H1 (cell line): Measurements from ENCODE around the gene KCNQ1. TPM values are rescaled to one million over a fixed set of nuclear protein-coding genes. Genes with fewer than 3 reads are reported as not detected.

Experiments used
- CHD2 ChIP-seq: IDR thresholded peaks from 2 replicates; pipeline ENCODE4 v1.6.1; 2012; ENCODE audit warnings: low read length, improper control_type of control experiment
- CHD7 ChIP-seq: fragments of 300-600 bp; sonication (generic); IDR thresholded peaks from 2 replicates; pipeline ENCODE4 v1.7.1; 2012; ENCODE audit warnings: low read length, moderate library complexity, mild to moderate bottlenecking, inconsistent platforms; ENCODE audit not compliant: insufficient replicate concordance
- polyA plus RNA-seq, 7 experiments: library from polyadenylated mRNA; depleted of rRNA in 3 of 7; stranded (reverse) in 5 of 7; unstranded in 2 of 7; fragments of >200 nt in 5 of 7; fragments of 200-250 nt in 2 of 7; gene quantifications; 1 replicate in 5 of 7; 2 replicates in 1 of 7; 4 replicates in 1 of 7; pipeline versions ENCODE4 v1.2.1 to v1.2.3, GENCODE V29; 2011 to 2013; ENCODE audit warnings: missing spikeins in 2 of 7, mixed read lengths in 2 of 7
- total RNA-seq: library from RNA; stranded (reverse); fragmentation: NEBNext Ultra II Directional; extraction: Animal tissue kit (Norgen Biotek cat#: 25700); gene quantifications from 2 replicates; pipeline ENCODE4 v1.2.1, GENCODE V29; 2021

KCNQ1 gene
- total and polyA plus RNA-seq, 2 of the 8 experiments (the other 6 are each of a cell fraction or from before 2014, with no cell fraction given), result 1.9 to 2.0 TPM

DNA sequence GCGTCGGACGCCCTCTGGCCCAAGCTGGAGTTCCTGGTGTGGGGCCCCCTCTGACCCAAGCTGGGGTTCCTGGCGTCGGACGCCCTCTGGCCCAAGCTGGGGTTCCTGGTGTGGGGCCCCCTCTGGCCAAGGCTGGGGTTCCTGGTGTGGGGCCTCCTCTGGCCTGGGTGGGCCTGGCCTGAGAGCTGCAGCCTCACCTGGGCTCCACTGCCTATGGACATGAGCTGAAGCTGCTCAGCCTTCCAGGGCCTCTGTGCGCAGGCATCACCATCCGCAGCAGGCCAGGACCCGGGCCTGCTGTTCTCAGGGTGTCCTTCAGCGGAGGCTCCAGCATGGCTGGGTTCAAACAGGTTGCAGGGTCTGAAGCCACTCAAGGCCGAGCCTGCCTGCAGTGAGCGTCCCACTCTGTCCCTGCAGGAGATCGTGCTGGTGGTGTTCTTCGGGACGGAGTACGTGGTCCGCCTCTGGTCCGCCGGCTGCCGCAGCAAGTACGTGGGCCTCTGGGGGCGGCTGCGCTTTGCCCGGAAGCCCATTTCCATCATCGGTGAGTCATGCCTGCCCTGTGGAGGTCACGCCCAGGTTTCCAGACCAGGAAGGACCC lies 125.5 kb downstream of the KCNQ1 start (continued):
- TF ChIP-seq CHD7 (no peak), CHD2 (no peak)
